Activated B cell treated with CpG ODN at 0.5 μM for 24 hours (primary cell): ENCODE measurements around the gene LCOR. TPM values are rescaled to one million over a fixed set of nuclear protein-coding genes. Genes with fewer than 3 reads are reported as not detected.

ENCODE experiments used
- ATAC-seq: fragments of 200-7000 bp; cut with Tn5 transposase; one replicate; pipeline ENCODE4 v1.10.0; 2021; ENCODE audit warnings: low read depth, mild to moderate bottlenecking, moderate library complexity
- CTCF ChIA-PET: fragments of 350-600 bp; sonication (Branson Sonifier 250); formaldehyde crosslinking; loops from one replicate; lab custom pipeline; 2021; ENCODE audit warnings: antibody characterized with exemption; lab: Charles Lee
- POLR2A ChIA-PET: fragments of 350-600 bp; sonication (Branson Sonifier 250); formaldehyde crosslinking; loops from one replicate; lab custom pipeline; 2021; ENCODE audit warnings: antibody characterized with exemption; lab: Charles Lee
- DNase-seq: peaks from one replicate; pipeline ENCODE4 v3.0.0; 2022
- H3K27ac Mint-ChIP-seq: one replicate; pipeline ENCODE4 v1.8.0; 2020; ENCODE audit warnings: mixed read lengths
- H3K27me3 Mint-ChIP-seq: one replicate; pipeline ENCODE4 v1.8.0; 2021; ENCODE audit warnings: mixed read lengths
- H3K36me3 Mint-ChIP-seq: one replicate; pipeline ENCODE4 v1.8.0; 2021; ENCODE audit warnings: low read depth, mixed read lengths
- H3K4me1 Mint-ChIP-seq: one replicate; pipeline ENCODE4 v1.8.0; 2021; ENCODE audit warnings: mixed read lengths
- H3K4me3 Mint-ChIP-seq: one replicate; pipeline ENCODE4 v1.8.0; 2020; ENCODE audit warnings: mild to moderate bottlenecking, mixed read lengths
- H3K9me3 Mint-ChIP-seq: one replicate; pipeline ENCODE4 v1.8.0; 2020; ENCODE audit warnings: mixed read lengths
- CTCF ChIP-seq: fragments of 200-600 bp; IDR thresholded peaks from one replicate; pipeline ENCODE4 v1.8.0; 2022; ENCODE audit warnings: antibody characterized with exemption, mild to moderate bottlenecking
- intact Hi-C: fragments of 100-400 bp; cut with micrococcal nuclease; formaldehyde crosslinking; loops from one replicate; pipeline ENCODE4 v1.15.1; 2024
- total RNA-seq: library from RNA; stranded (reverse); gene quantifications from 2 replicates; pipeline ENCODE4 v1.2.3, GENCODE V29; 2022

Gene LCOR
- total RNA-seq, 1 donor from 2014 or later: 54.9 TPM

DNA sequence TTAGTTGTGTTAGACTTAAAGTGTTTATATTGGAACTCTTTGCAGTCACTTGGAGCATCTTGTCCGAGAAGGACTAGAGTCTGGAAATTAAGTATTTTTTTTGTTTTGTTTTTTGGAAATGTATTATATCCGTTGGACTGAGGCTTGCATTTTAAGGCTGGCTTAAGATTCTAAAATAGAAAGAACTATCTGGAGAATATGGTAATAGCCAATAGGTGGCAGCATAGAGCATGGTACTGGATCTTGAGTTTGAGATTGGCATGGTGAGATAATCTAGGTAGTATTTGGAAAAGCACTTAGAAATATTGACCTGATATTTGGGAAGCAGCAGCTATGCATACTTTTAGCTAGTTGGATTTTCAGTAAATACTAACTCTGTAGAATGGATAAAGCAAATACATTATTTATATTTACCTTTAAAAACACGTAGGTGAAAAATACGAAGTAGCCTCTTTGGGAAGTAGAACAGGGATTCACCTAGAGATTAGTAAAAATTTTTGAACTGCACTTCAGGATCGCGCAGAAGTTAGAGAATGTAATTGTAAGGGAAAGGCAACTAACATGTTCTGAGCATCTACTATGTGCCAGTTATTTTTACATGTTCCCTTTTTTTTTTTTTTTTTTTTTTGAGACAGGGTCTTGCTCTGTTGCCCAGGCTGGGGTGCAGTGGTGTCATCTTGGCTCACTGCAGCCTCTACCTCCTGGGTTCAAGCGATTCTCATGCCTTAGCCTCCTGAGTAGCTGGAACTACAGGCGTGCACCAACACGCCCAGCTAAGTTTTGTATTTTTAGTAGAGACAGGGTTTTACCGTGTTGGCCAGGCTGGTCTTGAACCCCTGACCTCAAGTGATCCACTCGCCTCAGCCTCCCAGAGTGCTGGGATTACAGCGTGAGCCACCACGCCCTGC, 78.6 kb downstream of the LCOR start:
- POLR2A ChIA-PET: no interaction called here

DNA sequence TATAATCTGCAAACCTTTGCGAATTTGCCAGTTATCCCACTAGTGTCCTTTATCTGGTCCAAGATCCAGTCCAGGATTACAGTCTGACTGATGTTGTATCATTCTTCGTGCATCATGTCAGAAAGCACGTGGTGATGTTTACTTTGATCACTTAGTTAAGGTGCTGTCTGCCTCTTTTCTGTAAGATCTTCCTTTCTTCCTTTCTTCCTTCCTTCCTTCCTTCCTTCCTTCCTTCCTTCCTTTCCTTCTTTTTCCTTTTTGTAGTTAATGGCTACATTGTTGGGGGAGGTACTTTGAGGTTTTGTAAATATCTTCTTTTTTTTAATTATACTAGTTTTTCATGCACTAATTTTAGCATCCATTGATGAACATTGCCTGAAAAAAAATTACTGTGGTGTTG, 80.3 kb downstream of the LCOR start:
- intact Hi-C loops: no loop called here
- TF ChIP-seq CTCF: no peak
- ChIA-PET CTCF (interaction anchor here (0.9 to 2.9 kb wide), 3 partner anchors 7 to 271 kb away, joined by 3 to 32 read pairs (median 7); no protein-coding TSS in a partner anchor), POLR2A (no interaction called here)
- peaks cover 11% of the 10 kb centered on the region for H3K4me1 Mint-ChIP-seq
- H3K27me3 Mint-ChIP-seq: no peaks in the 10 kb centered on the region
- H3K9me3 Mint-ChIP-seq: no peaks in the 10 kb centered on the region
- DNase-seq (no peak), ATAC-seq (no peak)
- H3K27ac Mint-ChIP-seq: no peak overlapping the region
- no peak overlapping the region for H3K4me3 Mint-ChIP-seq
- peaks cover 74% of the 10 kb centered on the region for H3K36me3 Mint-ChIP-seq

More for the DNA sequence above, 78.6 kb downstream of the LCOR start:
- peak; percentile 28 for TF ChIP-seq CTCF
- no peaks in the 10 kb centered on the region for H3K9me3 Mint-ChIP-seq
- H3K27me3 Mint-ChIP-seq: no peaks in the 10 kb centered on the region
- no peak overlapping the region for H3K27ac Mint-ChIP-seq
- H3K36me3 Mint-ChIP-seq: peaks cover 67% of the 10 kb centered on the region
- peaks cover 15% of the 10 kb centered on the region for H3K4me1 Mint-ChIP-seq
- intact Hi-C loops: loop anchor here (1.0 to 2.0 kb wide), 3 partner anchors 115 to 267 kb away; no protein-coding TSS in a partner anchor
- ATAC-seq: peak; percentile 60
- CTCF ChIA-PET: interaction anchor here (0.5 to 2.9 kb wide), 7 partner anchors 9 to 127 kb away, joined by 3 to 32 read pairs (median 3); no protein-coding TSS in a partner anchor
- no peak overlapping the region for H3K4me3 Mint-ChIP-seq
- DNase-seq: no peak

DNA sequence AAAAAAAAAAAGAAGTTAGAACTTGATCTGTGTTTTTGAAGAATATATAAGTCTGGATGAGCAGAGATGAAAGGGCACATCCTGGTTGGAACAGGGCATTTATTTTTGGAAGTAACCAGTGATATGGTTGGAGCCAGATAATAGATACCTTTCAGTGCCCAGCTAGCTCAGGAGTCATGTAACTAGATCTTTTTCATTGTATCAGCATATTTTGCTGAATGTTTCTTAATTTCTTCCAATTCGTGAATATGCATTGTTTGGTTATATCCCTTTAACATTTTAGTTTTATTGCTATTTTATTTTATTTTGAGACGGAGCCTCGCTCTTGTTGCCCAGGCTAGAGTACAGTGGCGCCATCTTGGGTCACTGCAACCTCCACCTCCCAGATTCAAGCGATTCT, 81.8 kb downstream of the LCOR start:
- DNase-seq: no peak
- POLR2A ChIA-PET: no interaction called here
- CTCF ChIA-PET: no interaction called here
- H3K4me3 Mint-ChIP-seq: no peak overlapping the region
- H3K4me1 Mint-ChIP-seq: peaks cover 22% of the 10 kb centered on the region
- no peak overlapping the region for H3K27ac Mint-ChIP-seq
- no peaks in the 10 kb centered on the region for H3K27me3 Mint-ChIP-seq
- H3K36me3 Mint-ChIP-seq: peaks cover 65% of the 10 kb centered on the region
- H3K9me3 Mint-ChIP-seq: no peaks in the 10 kb centered on the region
- TF ChIP-seq CTCF: no peak
- intact Hi-C loops: no loop called here
- ATAC-seq: no peak

DNA sequence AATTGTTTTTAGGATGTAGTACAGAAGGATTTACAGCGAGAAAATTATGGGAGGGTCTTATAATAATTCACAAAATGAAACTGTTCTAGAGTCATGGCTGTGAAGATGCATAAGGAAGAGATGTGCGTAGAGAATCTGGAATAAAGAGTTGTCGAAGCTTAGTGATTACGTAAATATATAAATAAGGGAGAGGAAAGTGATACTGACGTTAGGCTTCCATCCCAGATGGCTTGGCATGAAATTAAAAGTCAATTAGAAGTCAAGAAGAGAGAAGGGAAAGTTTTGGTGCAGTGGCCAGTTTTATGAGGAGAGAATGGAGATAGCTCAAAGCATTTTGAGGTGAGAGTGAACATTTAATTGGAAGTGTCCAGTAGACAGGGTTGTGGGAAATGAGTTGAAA, 85.5 kb downstream of the LCOR start:
- Mint-ChIP-seq H3K4me3 (no peak overlapping the region), H3K36me3 (peaks cover 49% of the 10 kb centered on the region), H3K27ac (no peak overlapping the region), H3K9me3 (no peaks in the 10 kb centered on the region), H3K27me3 (no peaks in the 10 kb centered on the region), H3K4me1 (peaks cover 34% of the 10 kb centered on the region)
- no peak for DNase-seq
- no peak for ATAC-seq
- TF ChIP-seq CTCF: no peak
- intact Hi-C loops: no loop called here
- ChIA-PET CTCF (no interaction called here), POLR2A (interaction anchor here (0.6 kb wide), 1 partner anchor 40 kb away, joined by 5 read pairs; no protein-coding TSS in a partner anchor)
